NCI-H526 (cell line): ENCODE measurements around the gene FBXW11.

Source experiments
- DNase-seq, 2 experiments: peaks; one replicate each; lab custom pipeline; 2025; lab: John Stamatoyannopoulos, UW

The FBXW11 gene

GRCh38 chr5:172006321-172007174 lies at the start of gene FBXW11:
FBXW11 (minus strand) TSS chr5:172006638; CDS start chr5:172006502, 136 bp downstream.
- DNase-seq: peak; percentile 94 to 95

- no peak for DNase-seq
Observed at GRCh38 chr5:172055996-172056395, 49.6 kb upstream of the FBXW11 start.

- no peak for DNase-seq
Observed at GRCh38 chr5:172055421-172055820, 49.0 kb upstream of the FBXW11 start.

GRCh38 chr5:172054611-172055153 lies 48.2 kb upstream of the FBXW11 start:
- no peak for DNase-seq

GRCh38 chr5:172052450-172053236 lies 46.2 kb upstream of the FBXW11 start:
- no peak for DNase-seq

GRCh38 chr5:172051643-172052339 lies 45.4 kb upstream of the FBXW11 start:
- DNase-seq: no peak

GRCh38 chr5:172050080-172050479 lies 43.6 kb upstream of the FBXW11 start:
- DNase-seq: no peak

- DNase-seq: no peak
Observed at GRCh38 chr5:172049226-172049796, 42.9 kb upstream of the FBXW11 start.

GRCh38 chr5:172048539-172049101 lies 42.2 kb upstream of the FBXW11 start:
- DNase-seq: no peak

GRCh38 chr5:172048170-172048422 lies 41.7 kb upstream of the FBXW11 start:
- no peak for DNase-seq

- DNase-seq: no peak
Observed at GRCh38 chr5:172046593-172046992, 40.2 kb upstream of the FBXW11 start.

GRCh38 chr5:172045315-172045632 lies 38.8 kb upstream of the FBXW11 start:
- DNase-seq: no peak

- peak in 1 of 2 experiments; percentile 45 for DNase-seq
Observed at GRCh38 chr5:172044631-172045314, 38.3 kb upstream of the FBXW11 start.

- DNase-seq: no peak
Observed at GRCh38 chr5:172043865-172044264, 37.4 kb upstream of the FBXW11 start.

- no peak for DNase-seq
Observed at GRCh38 chr5:172042183-172042582, 35.7 kb upstream of the FBXW11 start.

- no peak for DNase-seq
Observed at GRCh38 chr5:172038167-172038566, 31.7 kb upstream of the FBXW11 start.

- DNase-seq: peak in 1 of 2 experiments; percentile 19
Observed at GRCh38 chr5:172035049-172035448, 28.6 kb upstream of the FBXW11 start.

GRCh38 chr5:172031894-172032461 lies 25.5 kb upstream of the FBXW11 start:
- no peak for DNase-seq

GRCh38 chr5:172029876-172030275 lies 23.4 kb upstream of the FBXW11 start:
- no peak for DNase-seq

GRCh38 chr5:172028167-172028566 lies 21.7 kb upstream of the FBXW11 start:
- DNase-seq: no peak
